SU-DHL-6 (cell line): ENCODE data around the gene FCHO1.

Source experiments
- H2AFZ ChIP-seq: fragments of 200-600 bp; sonication (generic); 2 replicates; pipeline ENCODE4 v1.6.1; 2014; ENCODE audit warnings: low read depth, mild to moderate bottlenecking, moderate library complexity, mixed read lengths, antibody characterized with exemption, low read length; ENCODE audit not compliant: severe bottlenecking
- H3F3A ChIP-seq: fragments of 200-600 bp; shearing (Covaris generic); 2 replicates; pipeline ENCODE4 v1.6.0; 2016; ENCODE audit warnings: antibody characterized with exemption, mild to moderate bottlenecking; ENCODE audit not compliant: insufficient read depth
- H3K27ac ChIP-seq: fragments of 200-600 bp; sonication (generic); 2 replicates; pipeline ENCODE4 v1.5.1; 2016; ENCODE audit warnings: low read depth, mild to moderate bottlenecking, low read length, moderate library complexity, mixed read lengths
- H3K27me3 ChIP-seq: fragments of 200-600 bp; sonication (generic), shearing (Covaris generic); 2 replicates; pipeline ENCODE4 v1.6.0; 2014; ENCODE audit warnings: mild to moderate bottlenecking, low read length
- H3K36me3 ChIP-seq: fragments of 200-600 bp; sonication (generic); 2 replicates; pipeline ENCODE4 v1.6.1; 2014; ENCODE audit warnings: mild to moderate bottlenecking, low read length, mixed read lengths
- H3K4me2 ChIP-seq: fragments of 300-600, 200-600 bp; shearing (Covaris generic), sonication (generic); 2 replicates; pipeline ENCODE4 v1.6.0; 2014; ENCODE audit warnings: low read length, low read depth, mild to moderate bottlenecking; ENCODE audit not compliant: poor library complexity, severe bottlenecking
- H3K4me3 ChIP-seq: fragments of 200-600 bp; sonication (generic); 2 replicates; pipeline ENCODE4 v1.5.1; 2014; ENCODE audit warnings: antibody characterized with exemption, low read length, mild to moderate bottlenecking, mixed read lengths; ENCODE audit not compliant: insufficient read depth, poor library complexity, severe bottlenecking
- H3K79me2 ChIP-seq: fragments of 200-600 bp; sonication (generic); 2 replicates; pipeline ENCODE4 v1.6.1; 2014; ENCODE audit warnings: mild to moderate bottlenecking, low read length, moderate library complexity; ENCODE audit not compliant: insufficient read depth
- H3K9ac ChIP-seq: fragments of 200-600 bp; sonication (generic); 2 replicates; pipeline ENCODE4 v1.7.0; 2014; ENCODE audit warnings: mild to moderate bottlenecking, low read length
- H3K9me2 ChIP-seq: fragments of 200-600 bp; sonication (generic); replicated peaks from 2 replicates; pipeline ENCODE4 v1.6.1; 2014; ENCODE audit warnings: low read length; ENCODE audit not compliant: insufficient read depth
- H3K9me3 ChIP-seq: fragments of 200-600 bp; sonication (generic); 2 replicates; pipeline ENCODE4 v1.6.1; 2014; ENCODE audit warnings: low read length, mixed read lengths; ENCODE audit not compliant: insufficient read depth
- H4K20me1 ChIP-seq: fragments of 200-600 bp; sonication (generic); 2 replicates; pipeline ENCODE4 v1.6.1; 2014; ENCODE audit warnings: low read depth, mild to moderate bottlenecking, antibody characterized with exemption, low read length, moderate library complexity, mixed read lengths
- EZH2phosphoT487 ChIP-seq: fragments of 200-600 bp; sonication (generic), shearing (Covaris generic); conservative IDR thresholded peaks from 2 replicates; pipeline ENCODE4 v1.6.1; 2018; ENCODE audit warnings: mild to moderate bottlenecking, antibody characterized with exemption, low read length, moderate library complexity, mixed read lengths
- TF ChIP-seq, protein P1 (sequence below): fragments of 200-600 bp; sonication (generic); IDR thresholded peaks from one replicate; pipeline ENCODE4 v1.5.1; 2017; ENCODE audit warnings: antibody characterized with exemption, mild to moderate bottlenecking, low read length, moderate library complexity; ENCODE audit not compliant: insufficient read depth, poor library complexity, severe bottlenecking

Gene FCHO1

DNA sequence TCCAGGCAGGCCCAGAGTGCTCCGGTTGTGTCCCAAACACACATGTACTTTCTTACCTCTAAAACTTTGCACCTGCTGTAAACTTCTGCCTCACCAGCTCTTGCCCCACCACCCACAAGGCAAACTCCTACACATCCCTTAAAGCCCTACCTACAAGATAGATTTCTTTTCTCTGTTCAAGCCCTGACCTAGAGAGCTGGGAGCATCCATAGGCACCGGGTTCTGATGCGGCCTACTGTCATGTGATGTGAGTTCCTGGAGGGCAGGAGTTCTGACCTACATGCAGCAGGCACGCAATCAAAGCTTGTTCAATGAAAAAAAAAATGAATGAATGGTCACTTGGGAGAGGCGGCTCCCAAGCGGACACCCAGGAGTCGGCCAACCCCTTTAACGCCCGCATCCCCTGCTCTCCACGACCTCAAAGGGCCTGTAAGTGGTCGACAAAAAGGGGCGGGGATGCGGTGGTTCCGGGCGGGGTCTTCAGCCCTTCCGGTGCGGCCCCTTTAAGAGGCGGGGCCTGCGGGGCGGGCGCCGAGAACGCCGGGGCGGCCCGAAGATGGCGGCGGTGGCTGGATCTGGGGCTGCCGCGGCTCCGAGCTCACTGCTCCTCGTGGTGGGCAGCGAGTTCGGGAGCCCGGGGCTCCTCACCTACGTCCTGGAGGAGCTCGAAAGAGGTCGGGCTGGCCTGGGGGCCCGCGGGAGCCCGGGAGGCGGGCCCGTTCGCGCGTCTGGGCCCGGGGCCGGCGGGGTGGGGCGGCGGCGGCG is 32.1 kb upstream of the FCHO1 start, which contains the start of gene MAP1S:
MAP1S (plus strand) TSS at position 534 of the 765 bp plus-strand sequence; CDS start at position 557, 23 bp downstream.
- Histone ChIP-seq H3K27me3 (no peaks in the 10 kb centered on the region), H2AFZ (peak within 1 kb of the TSS; percentile 99), H3K9me3 (no peaks in the 10 kb centered on the region), H4K20me1 (peaks cover 4% of the 10 kb centered on the region; the same call in 1 of the 2 replicates), H3K9me2 (no peaks in the 10 kb centered on the region), H3F3A (no peaks in the 10 kb centered on the region), H3K79me2 (peaks cover 24% of the 10 kb centered on the region), H3K4me2 (peak within 1 kb of the TSS; percentile 70), H3K36me3 (no peaks in the 10 kb centered on the region), H3K27ac (no peak within 1 kb of the TSS; the same call in 1 of the 2 replicates), H3K9ac (peak within 1 kb of the TSS; percentile 73), H3K4me3 (peak within 1 kb of the TSS; percentile 90)
- TF ChIP-seq, protein P1, sequence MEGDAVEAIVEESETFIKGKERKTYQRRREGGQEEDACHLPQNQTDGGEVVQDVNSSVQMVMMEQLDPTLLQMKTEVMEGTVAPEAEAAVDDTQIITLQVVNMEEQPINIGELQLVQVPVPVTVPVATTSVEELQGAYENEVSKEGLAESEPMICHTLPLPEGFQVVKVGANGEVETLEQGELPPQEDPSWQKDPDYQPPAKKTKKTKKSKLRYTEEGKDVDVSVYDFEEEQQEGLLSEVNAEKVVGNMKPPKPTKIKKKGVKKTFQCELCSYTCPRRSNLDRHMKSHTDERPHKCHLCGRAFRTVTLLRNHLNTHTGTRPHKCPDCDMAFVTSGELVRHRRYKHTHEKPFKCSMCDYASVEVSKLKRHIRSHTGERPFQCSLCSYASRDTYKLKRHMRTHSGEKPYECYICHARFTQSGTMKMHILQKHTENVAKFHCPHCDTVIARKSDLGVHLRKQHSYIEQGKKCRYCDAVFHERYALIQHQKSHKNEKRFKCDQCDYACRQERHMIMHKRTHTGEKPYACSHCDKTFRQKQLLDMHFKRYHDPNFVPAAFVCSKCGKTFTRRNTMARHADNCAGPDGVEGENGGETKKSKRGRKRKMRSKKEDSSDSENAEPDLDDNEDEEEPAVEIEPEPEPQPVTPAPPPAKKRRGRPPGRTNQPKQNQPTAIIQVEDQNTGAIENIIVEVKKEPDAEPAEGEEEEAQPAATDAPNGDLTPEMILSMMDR, result no peak
- TF ChIP-seq EZH2phosphoT487, result no peak

DNA sequence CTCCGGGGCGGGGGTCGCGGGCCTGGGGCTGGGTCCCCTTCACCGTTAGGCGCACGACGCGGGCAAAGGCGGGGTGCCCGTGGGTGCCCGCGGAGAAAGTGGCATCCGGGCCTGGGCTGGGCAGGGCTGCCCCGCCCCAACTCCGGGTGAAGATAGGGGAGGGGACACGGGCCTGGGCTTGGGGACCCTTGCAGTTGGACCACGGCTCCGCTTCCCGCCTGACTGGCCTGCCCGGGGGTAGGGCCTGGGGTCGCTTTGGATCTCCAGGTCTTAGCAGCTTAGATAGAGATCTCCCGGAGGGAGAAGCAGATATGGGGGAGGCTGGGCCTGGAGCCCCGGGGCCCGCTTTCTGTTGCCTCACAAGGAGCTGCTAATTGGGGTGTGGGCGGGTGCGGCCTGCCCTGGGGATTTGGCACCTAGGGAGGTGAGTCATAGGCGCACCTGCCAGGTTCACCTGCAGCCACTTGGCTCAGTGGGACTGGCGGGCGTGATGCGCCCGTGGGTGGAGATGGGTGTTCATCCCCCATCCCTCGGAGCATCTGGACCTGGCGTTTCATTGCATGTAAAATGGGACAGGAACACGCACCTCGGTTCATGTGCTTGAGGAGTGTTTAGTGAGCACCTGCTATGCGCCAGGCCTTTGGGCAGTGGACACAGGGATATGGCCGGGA is 31.4 kb upstream of the FCHO1 start:
- peak overlapping the region; percentile 90 for H3K4me3 ChIP-seq
- peaks cover 24% of the 10 kb centered on the region for H3K79me2 ChIP-seq
- H3K27me3 ChIP-seq, result no peaks in the 10 kb centered on the region
- no peaks in the 10 kb centered on the region for H3K36me3 ChIP-seq
- TF ChIP-seq, protein P1, result no peak
- TF ChIP-seq EZH2phosphoT487, result no peak
- no peaks in the 10 kb centered on the region for H3F3A ChIP-seq
- H2AFZ ChIP-seq, result no peak overlapping the region
- peak overlapping the region; percentile 70 for H3K4me2 ChIP-seq
- H3K9me3 ChIP-seq, result no peaks in the 10 kb centered on the region
- no peak overlapping the region; the same call in 1 of the 2 replicates for H3K27ac ChIP-seq
- no peaks in the 10 kb centered on the region for H3K9me2 ChIP-seq
- H4K20me1 ChIP-seq, result peaks cover 4% of the 10 kb centered on the region; the same call in 1 of the 2 replicates
- H3K9ac ChIP-seq, result peak overlapping the region; percentile 73

DNA sequence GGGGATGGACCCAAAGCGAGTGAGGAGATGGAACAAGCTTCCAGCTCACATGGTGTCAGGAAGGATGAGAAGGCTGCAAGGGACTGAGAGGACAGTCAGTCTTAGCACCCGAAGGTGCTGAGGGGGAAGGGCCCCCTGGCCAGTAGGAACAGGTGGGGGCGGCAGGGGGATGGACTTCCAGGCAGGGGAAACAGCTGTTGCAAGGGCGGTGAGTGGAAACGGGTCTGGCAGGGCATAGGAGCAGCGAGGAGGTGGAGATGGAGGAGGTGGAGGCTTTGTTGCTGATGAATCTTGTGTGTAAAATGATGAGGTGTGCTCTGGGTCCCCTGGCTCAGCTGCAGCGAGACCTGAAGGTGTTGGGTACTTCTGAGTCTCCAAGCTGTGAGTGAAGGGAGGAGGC is 30.8 kb upstream of the FCHO1 start:
- no peak for TF ChIP-seq EZH2phosphoT487
- TF ChIP-seq, protein P1, result no peak
- peaks cover 24% of the 10 kb centered on the region for H3K79me2 ChIP-seq
- peaks cover 4% of the 10 kb centered on the region; the same call in 1 of the 2 replicates for H4K20me1 ChIP-seq
- H3K9ac ChIP-seq, result peak overlapping the region; percentile 73
- H3K9me3 ChIP-seq, result no peaks in the 10 kb centered on the region
- no peak overlapping the region for H3K27ac ChIP-seq
- no peaks in the 10 kb centered on the region for H3K27me3 ChIP-seq
- no peak overlapping the region for H2AFZ ChIP-seq
- no peaks in the 10 kb centered on the region for H3K36me3 ChIP-seq
- peak overlapping the region; percentile 90 for H3K4me3 ChIP-seq
- H3K4me2 ChIP-seq, result peak overlapping the region; percentile 70
- H3F3A ChIP-seq, result no peaks in the 10 kb centered on the region
- no peaks in the 10 kb centered on the region for H3K9me2 ChIP-seq
